Gastrocnemius medialis (tissue), 4 donors: ENCODE data around the gene GNAQ.

ENCODE experiments used
- CTCF ChIP-seq, 5 experiments: fragments of 450-650 bp in 3 of 5; fragments of 200-600 bp in 2 of 5; sonication (generic) in 2 of 5; IDR thresholded peaks in 4 of 5; conservative IDR thresholded peaks in 1 of 5; 1 replicate in 4 of 5; 2 replicates in 1 of 5; pipeline ENCODE4 v1.5.1; 2016 to 2019; ENCODE audit warnings: antibody characterized with exemption in 5 of 5, mild to moderate bottlenecking in 3 of 5, moderate library complexity in 3 of 5
- POLR2A ChIP-seq, 2 donors: fragments of 450-650 bp; IDR thresholded peaks; one replicate each; pipeline ENCODE4 v1.6.1; 2017; ENCODE audit warnings: antibody characterized with exemption in 2 of 2, mild to moderate bottlenecking in 2 of 2, moderate library complexity in 2 of 2

DNA sequence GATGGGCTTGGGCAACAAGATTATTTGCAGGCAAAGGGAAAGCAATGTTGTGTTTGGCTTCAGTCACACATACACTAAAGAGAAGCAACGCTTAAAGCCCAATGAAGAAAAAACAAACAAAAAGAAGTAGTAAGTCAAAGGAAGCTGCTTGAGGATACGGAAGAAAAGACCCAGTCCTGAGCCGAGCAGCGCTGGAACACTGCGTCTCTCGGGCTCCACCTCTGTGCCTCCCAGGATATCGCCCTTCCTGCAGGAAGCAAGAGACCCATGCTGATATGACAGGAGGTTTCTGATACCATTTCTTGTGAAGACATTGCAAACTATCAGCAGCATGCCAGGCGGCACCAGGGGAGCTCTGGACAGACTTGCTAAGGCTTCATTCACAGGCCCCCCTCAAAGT is 9.9 kb downstream of the GNAQ start:
- TF ChIP-seq CTCF (IDR thresholded peaks at IDR 0.05 in 4 of 5, conservative IDR thresholded peaks at IDR 0.05 in 1 of 5) (no peak), POLR2A (IDR thresholded peaks at IDR 0.05) (no peak)
